Left hindlimb (tissue), 1 donor: ENCODE data around the gene ZNF444.

Source experiments
- DNase-seq: peaks from one replicate; pipeline ENCODE4 v3.0.0-alpha.2; 2018

The ZNF444 gene

DNA sequence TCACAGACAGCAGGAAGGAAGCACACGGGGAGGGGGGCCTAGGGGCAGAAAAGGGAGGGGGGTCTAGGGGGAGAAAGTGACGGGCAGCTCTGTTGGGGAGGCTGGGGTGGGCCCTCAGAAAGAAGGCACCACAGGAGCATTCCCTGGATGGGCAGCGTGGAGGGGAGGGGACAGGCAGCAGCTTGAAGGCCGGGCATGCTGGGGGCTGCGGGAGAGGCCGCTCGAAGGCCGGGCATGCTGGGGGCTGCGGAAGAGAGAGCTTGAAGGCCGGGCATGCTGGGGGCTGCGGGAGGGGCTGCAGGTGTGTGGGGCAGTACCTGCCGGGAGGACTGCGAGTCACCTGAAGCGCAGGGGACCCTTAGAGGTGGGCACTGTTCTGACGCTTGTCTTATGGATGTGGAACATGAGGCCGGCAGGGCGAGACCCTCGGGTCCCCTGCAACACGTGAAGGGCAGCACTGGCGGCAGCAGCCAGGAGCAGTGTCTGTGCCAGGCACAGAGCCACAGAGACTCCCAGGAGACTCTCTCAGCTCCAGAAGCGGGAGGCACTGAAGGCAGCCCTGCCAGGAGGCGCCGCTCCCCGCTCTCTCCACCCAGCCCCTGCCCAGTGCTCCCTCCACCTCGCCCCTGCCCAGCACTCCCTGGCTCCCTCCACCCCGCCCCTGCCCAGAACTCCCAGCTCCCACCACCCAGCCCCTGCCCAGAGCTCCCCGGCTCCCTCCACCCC lies 33.3 kb upstream of the ZNF444 start:
- no peak for DNase-seq

DNA sequence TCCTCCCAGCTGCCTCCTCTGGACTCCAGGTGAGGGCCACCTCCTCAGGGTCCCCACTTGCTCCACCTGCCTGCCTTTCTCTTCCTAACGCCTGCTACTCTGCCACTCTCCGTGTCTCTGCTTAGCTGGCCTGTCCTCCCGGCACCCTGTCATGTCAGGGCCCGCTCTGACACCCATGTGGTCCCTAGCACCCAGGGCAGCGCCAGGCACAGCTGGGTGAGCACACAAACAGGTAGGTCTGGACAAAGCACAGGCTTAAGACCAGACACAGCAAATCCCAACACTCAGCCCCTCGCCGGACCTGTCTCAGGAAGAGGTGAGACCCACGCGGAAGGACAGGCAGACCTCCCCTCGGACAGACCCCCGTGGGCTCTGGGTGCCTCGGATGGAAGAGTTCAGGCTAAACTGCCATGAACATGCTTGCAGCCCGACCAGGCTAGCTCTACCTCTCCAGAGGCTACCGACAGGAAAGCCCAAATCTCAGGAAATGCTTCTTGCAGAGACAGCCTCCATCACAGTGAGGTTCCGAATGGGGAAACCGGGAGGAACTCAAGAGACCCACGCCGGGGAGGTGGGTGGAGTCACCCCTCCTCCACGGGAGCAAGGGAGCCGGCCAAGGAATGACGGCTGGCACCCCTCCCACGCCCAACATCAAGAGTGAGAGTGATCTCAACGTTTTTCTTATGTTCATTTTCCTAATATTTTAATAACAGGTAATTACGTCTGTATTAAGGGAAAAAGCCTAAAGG lies 32.5 kb upstream of the ZNF444 start:
- peak; percentile 83 for DNase-seq

DNA sequence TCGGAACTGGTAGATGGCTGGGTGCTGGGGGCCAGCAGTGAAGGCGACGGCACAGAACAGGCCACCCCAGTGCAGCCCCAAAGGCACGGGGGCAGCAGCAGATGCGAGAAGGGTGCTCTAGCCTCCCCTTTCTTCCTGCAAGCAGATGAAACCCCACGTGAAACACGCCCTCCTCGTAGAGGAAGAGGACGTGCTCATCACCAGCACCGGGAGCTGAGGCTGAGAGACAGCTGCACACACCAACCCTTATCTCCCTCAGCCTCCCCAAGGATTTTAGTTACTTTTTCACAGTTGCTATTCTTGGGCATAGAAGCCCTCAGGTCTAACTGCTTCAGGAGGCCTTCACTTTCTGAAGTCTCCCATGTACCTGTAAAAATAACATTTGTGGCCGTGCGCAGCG lies 31.9 kb upstream of the ZNF444 start:
- DNase-seq = no peak

DNA sequence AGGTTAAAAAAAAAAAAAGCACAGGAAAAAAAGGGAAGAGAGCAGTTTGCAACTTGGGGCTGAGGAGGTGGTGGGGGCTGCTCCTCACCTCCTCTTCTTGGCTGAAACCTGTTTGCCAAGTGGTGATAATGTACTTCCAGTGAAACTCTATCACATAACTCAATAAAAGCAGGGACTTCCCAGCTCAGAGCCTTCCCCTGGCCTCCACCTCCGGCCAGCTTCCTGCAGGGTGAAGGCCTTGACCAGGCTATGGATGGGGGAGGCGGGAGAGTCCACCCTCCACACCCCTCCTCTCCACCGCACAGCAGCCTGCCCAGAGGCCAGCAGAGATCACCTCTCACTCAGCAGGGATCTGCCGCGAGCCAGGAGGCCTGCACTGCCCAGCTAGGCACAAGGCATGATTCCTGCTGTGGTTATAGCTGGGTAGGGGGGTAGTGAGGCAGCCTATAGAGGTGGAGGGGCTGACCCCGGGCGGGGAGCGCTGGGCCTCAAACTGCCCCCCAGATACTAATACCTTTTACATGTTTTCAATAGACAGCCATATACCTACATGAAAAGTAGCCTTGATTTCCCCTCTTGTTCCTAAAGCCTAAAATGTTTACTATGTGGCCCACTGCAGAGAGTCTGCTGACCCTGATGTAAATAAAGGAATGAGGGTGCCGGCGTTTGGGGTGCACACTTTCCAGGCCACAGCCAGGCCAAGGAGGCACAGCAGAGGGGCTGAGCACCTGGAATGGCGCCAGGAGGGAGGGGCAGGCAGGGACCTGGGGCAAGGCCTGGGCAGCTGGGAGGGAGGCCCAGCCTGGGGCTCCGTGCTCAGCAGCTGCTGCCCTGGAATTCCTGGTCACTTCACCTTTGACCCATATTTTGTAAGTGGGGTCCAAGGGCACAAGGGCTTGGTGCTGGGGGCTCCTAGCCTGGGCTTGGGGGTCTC lies 30.3 kb upstream of the ZNF444 start:
- no peak for DNase-seq

DNA sequence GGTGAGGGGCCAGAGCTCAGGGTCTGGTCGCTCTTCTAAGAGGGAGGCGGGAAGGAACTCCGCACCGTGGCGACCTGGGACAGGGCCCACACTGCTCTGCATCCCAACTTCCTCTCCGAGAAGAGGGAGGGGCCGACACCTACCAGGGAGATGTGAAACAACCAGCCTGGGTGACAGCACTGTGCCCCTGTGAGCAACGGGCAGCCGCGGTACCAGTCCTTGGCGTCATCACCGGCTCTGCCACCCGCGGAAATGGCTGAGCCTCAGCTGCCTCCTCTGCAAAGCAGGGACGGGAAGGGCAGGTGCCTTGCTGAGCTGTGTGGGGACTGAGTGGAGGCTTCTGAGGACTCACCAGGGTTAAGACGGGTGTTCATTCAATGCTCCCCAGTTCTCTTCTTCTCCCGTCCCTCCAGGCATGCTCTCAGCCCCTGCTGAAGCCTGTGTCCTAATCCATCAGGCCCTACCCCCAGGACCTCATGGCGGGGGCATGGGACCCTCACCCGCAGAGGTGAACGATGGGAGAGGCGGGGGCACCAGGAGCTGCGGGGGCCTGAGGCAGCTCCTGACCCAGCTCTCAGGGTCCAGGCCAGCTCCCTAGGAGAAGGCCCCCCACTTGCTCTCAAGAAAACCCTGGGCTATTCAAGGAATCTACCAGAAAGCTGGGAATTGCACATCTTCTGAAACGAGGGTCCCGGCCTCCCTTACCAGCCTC lies 29.3 kb upstream of the ZNF444 start:
- DNase-seq = no peak

DNA sequence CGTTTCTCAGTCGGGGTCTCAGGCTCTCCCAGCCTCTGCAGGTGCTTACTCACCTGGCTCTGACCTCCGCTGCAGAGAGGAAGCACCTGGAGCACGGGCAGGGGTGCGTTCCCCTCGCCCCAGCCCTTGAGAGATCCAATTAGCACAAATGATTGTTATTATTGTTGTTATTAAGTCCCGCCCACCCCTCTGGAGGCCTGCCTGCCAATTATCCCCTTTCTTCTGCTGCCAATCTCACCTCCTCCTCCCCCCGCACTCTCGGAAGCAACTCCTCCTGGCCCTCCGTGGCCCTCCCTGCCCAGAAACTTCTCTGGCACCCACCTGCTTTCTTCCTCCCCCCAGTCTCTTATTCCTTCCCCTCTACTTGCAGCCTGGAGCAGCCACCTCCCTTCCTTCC lies 28.8 kb upstream of the ZNF444 start:
- no peak for DNase-seq

DNA sequence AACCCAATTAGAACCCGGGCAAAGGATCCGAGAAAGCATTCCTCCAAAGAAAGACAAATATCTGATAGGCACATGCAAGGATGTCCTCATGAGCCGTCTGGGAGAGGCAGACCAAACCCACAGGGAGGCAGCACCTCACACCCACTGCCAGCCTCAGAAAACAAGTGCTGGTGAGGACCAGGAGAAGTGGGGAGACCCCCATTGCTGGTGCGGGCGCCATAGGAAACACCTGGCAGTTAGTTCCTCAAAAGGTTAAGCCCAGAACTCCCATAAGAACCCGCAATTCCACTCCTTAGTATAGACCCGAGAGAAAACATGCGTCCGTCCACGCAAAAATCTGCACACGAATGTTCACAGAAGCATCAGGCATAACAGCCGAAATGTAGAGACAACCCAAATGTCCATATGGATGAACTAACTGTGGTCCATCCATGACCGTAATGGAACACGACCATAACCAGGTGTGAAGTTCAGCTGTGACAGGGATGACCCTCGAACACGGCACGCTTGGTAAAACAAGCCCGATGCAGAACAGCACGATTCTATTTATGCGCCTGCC lies 27.9 kb upstream of the ZNF444 start:
- no peak for DNase-seq

DNA sequence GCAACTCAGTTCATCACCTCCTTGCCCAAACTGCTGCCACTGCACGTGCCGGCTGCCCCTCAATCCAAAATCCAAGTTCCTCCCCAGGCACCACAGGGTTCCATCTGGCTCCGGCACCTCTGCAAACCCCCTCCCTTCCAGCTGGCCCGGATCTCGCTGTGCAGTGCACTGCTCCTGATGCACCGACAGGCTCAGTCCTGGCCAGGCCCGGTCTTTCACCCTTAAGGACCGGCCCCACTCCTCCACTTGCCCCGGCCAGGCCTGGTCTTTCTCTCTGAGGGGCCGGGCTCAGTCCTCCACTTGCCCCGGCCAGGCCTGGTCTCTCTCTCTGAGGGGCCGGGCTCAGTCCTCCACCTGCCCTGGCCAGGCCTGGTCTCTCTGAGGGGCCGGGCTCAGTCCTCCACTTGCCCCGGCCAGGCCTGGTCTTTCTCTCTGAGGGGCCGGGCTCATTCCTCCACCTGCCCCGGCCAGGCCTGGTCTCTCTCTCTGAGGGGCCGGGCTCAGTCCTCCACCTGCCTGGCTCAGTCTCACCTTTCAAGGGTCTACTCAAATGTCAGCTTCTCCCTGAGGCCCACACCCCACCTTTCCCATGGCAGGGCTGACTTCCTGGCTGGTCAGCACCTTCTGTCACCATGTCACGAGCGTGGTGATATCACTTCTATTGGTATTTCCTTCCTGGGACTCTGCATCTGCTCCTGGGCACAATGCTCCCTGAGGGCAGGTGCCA lies 26.9 kb upstream of the ZNF444 start:
- DNase-seq = no peak

DNA sequence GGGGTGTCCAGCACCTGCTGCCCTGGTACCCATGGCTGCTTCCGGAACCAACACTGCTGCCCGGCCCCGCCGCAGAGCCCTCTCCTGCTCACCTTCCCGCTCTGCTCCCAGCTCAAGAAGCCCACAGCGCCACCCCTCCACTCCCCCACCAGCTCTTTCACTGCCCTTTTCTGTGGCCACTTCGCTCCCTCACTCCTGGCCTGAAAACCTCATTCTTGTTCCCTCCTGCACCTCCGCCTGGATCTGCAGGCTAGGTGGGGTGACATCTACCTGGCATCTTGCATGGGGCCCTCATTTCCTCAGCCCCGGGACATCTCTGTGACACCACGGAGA lies 26.3 kb upstream of the ZNF444 start:
- no peak for DNase-seq

DNA sequence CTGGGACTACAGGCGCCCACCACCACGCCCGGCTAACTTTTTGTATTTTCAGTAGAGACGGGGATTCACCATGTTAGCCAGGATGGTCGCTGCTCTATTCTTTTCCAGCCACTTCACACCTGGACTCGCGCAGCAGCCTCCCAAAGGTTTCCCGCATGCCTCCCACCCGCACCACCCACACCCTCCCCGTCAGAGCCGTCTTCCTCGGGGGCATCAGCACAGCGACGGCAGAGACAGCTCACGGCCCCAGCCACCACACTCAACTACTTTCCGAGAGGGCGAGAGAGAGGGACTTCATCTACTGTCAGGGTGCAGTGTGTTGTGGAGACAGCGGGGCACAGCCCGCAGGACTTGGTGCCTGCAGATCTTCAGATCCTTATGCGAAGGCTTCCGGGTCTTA lies 25.6 kb upstream of the ZNF444 start:
- no peak for DNase-seq

DNA sequence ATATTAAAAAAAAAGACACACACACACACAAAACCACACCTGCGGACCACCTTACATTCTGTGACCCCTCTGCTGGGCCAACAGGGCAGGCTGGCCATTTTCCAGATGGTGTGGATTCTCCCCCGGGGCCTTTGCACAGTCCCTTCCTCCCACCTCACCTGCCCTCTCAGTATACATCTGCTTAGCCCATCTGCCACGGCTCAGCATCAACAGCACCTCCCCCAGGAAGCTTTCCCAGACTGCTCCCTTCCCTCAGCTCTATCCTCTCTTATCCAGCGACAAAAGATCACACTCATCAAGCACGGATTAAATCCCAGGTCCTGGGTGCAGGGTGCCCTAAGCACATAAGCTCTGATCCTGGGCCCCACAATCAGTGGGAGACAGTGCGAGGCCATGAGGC lies 24.5 kb upstream of the ZNF444 start:
- peak; percentile 16 for DNase-seq

DNA sequence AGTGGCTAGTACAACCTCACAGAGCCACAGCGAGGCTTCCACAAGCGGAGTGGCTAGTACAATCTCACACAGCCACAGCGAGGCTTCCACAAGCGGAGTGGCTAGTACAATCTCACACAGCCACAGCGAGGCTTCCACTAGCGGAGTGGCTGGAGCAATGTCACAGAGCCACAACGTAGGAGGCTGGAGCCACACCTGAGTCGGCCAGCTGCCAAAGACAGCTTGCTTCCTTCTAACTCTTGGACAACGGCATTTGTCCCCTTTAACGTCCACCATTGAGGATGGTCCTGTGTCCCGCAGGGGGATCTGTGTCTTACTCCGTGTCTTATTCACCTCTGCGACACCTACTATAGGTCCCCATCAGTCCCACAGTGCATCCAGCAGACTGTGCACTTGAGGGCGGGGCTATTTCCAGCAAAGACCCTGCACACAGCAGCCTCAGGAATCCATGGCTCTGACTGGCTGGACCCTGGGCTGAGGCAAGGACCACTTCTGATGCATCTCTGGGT lies 23.7 kb upstream of the ZNF444 start:
- DNase-seq = no peak

DNA sequence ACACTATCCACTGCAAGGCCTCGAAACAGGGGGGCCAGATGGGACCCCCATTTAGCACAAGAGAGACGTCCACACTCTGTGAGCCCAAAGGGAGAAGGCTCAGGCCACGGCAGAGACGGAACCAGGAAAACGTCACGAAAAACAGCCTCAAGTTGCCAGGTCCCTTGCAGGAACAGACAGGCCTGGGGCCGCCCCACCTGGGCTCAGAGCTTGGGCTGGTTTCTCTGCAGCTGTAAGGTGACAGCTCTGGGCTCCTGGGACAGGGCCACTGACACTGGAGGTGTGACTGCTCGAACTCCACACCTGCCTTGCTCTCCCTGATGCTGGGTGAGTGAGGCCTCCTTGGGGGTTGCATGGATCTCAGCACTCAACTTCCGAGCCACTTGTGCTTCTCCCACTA lies 23.2 kb upstream of the ZNF444 start:
- DNase-seq = peak; percentile 20

DNA sequence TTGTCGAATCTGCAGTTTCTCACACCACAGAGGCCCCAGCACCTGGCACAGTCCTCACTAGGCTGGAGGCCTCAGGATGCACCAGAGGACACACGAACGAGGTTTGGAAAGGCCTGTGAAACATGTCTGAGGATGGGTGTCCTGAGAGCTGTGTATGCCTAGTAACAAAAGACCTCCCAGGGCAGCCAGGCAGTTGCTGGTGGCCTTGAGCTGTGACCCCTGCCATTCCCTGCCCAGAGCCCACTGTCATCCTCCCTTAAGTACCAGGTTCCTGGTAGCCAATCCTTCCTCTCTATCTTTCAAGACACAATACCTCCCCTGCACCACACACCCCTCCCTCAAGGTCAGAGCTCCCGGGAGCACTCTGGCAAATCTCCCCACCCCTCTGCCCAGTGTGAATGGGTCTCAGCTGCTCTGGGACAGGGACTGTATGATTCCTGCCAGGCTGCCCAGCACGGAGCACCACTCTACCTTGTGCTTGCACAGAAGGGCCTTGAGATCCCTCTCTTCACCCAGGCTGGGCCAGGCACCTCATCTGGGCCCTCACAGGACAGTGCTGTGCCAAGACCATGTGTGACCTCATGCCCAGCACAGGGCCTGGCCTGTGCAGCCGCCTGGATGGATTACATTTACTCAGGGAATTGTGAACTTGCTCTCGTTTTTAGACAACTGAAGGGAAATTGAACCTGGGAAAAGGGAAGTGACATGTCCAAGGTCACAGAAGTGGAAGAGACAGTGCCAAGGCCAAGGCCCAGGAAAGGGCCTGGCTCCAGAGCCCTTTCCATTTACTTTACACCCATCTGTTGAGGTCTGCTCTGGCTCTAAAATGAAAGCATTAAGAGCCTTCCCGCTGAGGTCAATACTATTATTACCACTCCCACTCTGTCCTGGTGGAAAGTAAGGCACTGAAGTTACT lies 22.2 kb upstream of the ZNF444 start:
- no peak for DNase-seq

DNA sequence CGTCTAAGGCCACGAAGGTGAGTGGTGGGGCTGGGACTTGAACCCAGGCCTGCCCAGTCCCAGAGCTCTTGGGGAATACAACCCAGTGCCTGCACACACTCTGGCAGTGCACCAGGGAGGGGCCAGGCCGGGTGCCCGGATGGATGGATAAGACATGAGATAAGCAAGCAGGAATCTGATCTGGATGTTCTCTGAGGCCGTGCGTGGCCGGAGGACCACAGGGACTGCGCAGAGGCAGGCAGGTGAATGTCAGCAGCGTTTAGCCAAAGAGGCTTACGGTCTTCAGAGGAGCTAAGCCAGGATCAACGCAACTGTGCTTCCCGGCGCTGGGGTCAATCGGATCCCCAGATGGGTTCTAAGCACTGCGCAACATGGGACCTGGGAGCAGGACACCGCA lies 21.5 kb upstream of the ZNF444 start:
- no peak for DNase-seq

DNA sequence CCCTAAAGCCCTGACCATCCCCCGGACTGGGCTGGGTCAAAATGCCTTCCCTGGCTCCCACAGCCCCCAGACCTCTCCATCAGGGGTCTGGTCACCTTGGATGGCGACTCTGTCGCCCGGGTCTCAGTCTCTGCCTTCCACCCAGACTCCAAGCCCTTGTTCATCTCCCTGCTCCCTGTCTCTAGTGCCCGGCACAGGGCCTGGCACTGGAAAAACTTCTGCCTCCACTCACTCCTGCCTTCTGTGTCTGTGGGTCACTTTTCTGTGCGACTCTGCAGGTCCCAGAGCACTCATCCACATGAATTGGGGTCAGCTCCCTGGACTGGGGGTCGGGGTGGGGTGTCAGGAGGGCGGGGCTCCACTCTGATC lies 21.1 kb upstream of the ZNF444 start:
- DNase-seq = no peak

DNA sequence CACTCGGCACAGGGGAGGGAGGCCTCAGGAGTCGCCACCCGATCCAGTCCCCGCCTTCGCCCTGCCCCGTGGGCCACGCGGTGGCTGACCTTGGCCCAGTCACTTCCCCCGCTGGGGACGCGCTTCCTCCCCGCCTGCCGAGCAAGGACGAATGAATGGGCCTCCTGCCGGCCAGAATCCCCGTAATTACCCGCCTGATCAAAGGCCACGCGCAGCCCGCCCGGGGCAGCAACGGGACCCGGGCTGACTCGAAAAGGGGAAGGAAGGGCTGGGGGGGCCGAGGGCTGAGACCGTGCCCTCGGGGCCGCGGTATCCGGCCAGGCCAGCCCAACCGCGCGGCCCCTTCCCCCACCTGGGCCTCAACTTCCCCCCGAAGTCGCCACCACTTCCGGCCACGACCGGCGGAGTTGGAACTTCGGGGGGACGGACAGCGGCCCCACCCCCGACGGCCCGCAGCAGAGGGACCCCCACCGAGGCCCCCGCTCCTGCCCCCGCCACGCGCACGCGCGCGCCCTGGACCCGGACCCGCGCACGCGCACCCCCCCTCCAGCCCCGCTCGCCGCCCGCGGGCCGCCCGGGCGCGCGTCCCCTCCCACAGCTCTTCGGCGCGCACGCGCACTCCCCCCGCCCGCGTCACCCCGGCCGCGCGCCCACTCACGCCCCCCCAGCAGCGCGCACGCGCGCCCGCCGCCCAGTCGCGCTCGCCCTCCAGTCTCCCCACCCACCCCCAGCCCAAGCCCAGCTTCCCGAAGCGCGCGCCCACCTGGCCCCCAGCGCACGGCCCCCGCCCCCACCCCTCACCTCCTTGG lies 20.5 kb upstream of the ZNF444 start:
- DNase-seq = peak; percentile 85

DNA sequence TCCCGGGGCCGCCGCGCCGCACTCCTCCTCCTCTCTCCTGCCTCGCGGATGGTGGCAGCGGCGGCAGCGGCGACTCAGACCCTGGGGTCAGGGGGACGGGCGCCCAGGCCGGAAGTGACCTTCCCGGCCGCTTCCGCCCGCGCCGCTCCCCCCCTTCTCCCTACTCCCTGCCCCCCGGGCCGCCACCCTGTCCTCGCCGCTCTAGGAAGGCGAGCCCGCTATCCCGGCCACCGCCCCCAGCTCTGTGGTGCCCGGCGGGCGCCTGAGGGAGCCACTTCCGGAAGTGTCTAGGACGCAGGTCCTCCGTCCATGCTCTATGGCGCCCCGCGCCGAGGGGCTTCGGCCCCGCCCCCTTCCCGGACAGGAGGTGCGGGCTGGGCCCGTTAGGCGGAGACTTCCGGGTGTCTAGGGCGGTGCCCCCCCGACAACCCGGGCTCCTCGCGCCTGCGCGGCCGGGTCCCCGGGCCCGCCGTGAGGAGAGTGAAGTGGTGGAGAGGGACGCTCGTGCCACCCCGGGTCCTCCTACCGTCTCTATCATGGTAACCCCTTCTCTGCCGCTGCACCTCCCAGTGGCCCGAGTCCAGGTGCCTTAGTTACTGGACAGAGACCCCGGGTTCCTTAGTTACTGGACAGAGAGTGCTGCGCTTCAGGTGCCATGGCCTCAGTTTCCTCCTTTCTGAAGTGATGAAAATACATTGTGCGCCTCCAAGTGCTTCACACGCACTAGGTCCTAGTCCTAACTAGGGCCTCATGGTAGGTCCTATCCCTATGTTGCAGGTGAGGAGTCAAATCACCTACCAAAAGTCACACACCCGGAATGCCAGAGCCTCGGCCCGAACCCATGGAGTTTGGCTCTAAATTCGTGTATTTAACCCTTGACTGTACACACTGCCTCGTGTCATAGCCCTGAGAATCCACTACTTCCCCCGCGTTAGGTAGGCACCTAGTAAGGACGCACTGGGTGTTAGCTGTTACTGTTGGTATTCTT lies 19.6 kb upstream of the ZNF444 start, which contains the start of gene ZNF787:
Gene ZNF787, minus strand, starts transcription at position 116 of the 988 bp plus-strand sequence. CDS start 18,078 bp downstream, outside the sequence.
- peak; percentile 99 for DNase-seq
